Trophoblast cell (in vitro differentiated cells and primary cell): ENCODE data around the gene MTMR3.

Source experiments
- DNase-seq, 2 donors: peaks; one replicate each; pipeline ENCODE4 v3.0.0-alpha.2; 2016
- H2AFZ ChIP-seq: 2 replicates; pipeline ENCODE4 v1.6.1; 2013; ENCODE audit warnings: low read length, moderate library complexity, mild to moderate bottlenecking; ENCODE audit not compliant: insufficient read depth, poor library complexity
- H2AK5ac ChIP-seq: 2 replicates; pipeline ENCODE4 v1.6.1; 2013; ENCODE audit warnings: mild to moderate bottlenecking, low read length
- H2BK120ac ChIP-seq: 2 replicates; pipeline ENCODE4 v1.6.1; 2013; ENCODE audit warnings: low read length, mild to moderate bottlenecking, moderate library complexity; ENCODE audit not compliant: insufficient read depth, poor library complexity
- H2BK12ac ChIP-seq: 2 replicates; pipeline ENCODE4 v1.6.1; 2013; ENCODE audit warnings: mild to moderate bottlenecking, low read length, moderate library complexity
- H2BK5ac ChIP-seq: 2 replicates; pipeline ENCODE4 v1.6.1; 2013; ENCODE audit warnings: low read length, low read depth, moderate library complexity, mild to moderate bottlenecking; ENCODE audit not compliant: poor library complexity
- H3K14ac ChIP-seq: 2 replicates; pipeline ENCODE4 v1.6.1; 2013; ENCODE audit warnings: mild to moderate bottlenecking, low read length
- H3K18ac ChIP-seq: 2 replicates; pipeline ENCODE4 v1.6.1; 2013; ENCODE audit warnings: mild to moderate bottlenecking, low read length
- H3K23ac ChIP-seq: 2 replicates; pipeline ENCODE4 v1.6.1; 2013; ENCODE audit warnings: low read length
- H3K27ac ChIP-seq: 2 replicates; pipeline ENCODE4 v1.5.1; 2013; ENCODE audit warnings: low read depth, mild to moderate bottlenecking, inconsistent platforms, low read length, moderate library complexity
- H3K27me3 ChIP-seq: 2 replicates; pipeline ENCODE4 v1.6.1; 2013; ENCODE audit warnings: inconsistent platforms, mild to moderate bottlenecking, low read length, moderate library complexity; ENCODE audit not compliant: insufficient read depth
- H3K36me3 ChIP-seq, 2 experiments: 1 replicate in 1 of 2; 2 replicates in 1 of 2; pipeline ENCODE4 v1.6.1; 2013; ENCODE audit warnings: low read length in 2 of 2, mild to moderate bottlenecking in 2 of 2, moderate library complexity in 1 of 2; ENCODE audit not compliant: insufficient read depth in 2 of 2, control insufficient read depth in 1 of 2
- H3K4ac ChIP-seq: 2 replicates; pipeline ENCODE4 v1.6.1; 2013; ENCODE audit warnings: low read depth, mild to moderate bottlenecking, low read length, moderate library complexity
- H3K4me1 ChIP-seq, 2 experiments: 1 replicate in 1 of 2; 2 replicates in 1 of 2; pipeline ENCODE4 v1.6.1; 2013; ENCODE audit warnings: low read length in 2 of 2, mild to moderate bottlenecking in 2 of 2, moderate library complexity in 1 of 2; ENCODE audit not compliant: insufficient read depth in 2 of 2, control insufficient read depth in 1 of 2
- H3K4me2 ChIP-seq: 2 replicates; pipeline ENCODE4 v1.6.1; 2013; ENCODE audit warnings: inconsistent platforms, mild to moderate bottlenecking, low read length, moderate library complexity
- H3K4me3 ChIP-seq: 2 replicates; pipeline ENCODE4 v1.5.1; 2013; ENCODE audit warnings: mild to moderate bottlenecking, low read depth, low read length, inconsistent platforms
- H3K79me1 ChIP-seq: one replicate; pipeline ENCODE4 v1.6.1; 2013; ENCODE audit warnings: low read length
- H3K79me2 ChIP-seq: 2 replicates; pipeline ENCODE4 v1.6.1; 2013; ENCODE audit warnings: low read length, mild to moderate bottlenecking; ENCODE audit not compliant: control insufficient read depth, insufficient read depth, poor library complexity
- H3K9ac ChIP-seq: 2 replicates; pipeline ENCODE4 v1.6.1; 2013; ENCODE audit warnings: mild to moderate bottlenecking, low read length
- H3K9me3 ChIP-seq: 2 replicates; pipeline ENCODE4 v1.6.1; 2013; ENCODE audit warnings: low read depth, mild to moderate bottlenecking, control low read depth, inconsistent platforms, low read length; ENCODE audit not compliant: insufficient read depth
- H4K12ac ChIP-seq: 2 replicates; pipeline ENCODE4 v1.6.1; 2013; ENCODE audit warnings: low read depth, mild to moderate bottlenecking, low read length, moderate library complexity
- H4K8ac ChIP-seq: 2 replicates; pipeline ENCODE4 v1.6.1; 2013; ENCODE audit warnings: low read depth, mild to moderate bottlenecking, low read length, moderate library complexity
- H4K91ac ChIP-seq: one replicate; pipeline ENCODE4 v1.6.1; 2013; ENCODE audit warnings: low read depth, mild to moderate bottlenecking, low read length, moderate library complexity
- WGBS: extraction: QIAGEN DNeasy Blood & Tissue Kit; methylation state at CpG from one replicate; pipeline ENCODE4 v1.1.7; 2013; ENCODE audit warnings: missing lambda C conversion rate; ENCODE audit not compliant: insufficient read length, insufficient coverage; ENCODE audit errors: extremely low coverage; 5-methylcytosine and 5-hydroxymethylcytosine counted together

The MTMR3 gene

DNA sequence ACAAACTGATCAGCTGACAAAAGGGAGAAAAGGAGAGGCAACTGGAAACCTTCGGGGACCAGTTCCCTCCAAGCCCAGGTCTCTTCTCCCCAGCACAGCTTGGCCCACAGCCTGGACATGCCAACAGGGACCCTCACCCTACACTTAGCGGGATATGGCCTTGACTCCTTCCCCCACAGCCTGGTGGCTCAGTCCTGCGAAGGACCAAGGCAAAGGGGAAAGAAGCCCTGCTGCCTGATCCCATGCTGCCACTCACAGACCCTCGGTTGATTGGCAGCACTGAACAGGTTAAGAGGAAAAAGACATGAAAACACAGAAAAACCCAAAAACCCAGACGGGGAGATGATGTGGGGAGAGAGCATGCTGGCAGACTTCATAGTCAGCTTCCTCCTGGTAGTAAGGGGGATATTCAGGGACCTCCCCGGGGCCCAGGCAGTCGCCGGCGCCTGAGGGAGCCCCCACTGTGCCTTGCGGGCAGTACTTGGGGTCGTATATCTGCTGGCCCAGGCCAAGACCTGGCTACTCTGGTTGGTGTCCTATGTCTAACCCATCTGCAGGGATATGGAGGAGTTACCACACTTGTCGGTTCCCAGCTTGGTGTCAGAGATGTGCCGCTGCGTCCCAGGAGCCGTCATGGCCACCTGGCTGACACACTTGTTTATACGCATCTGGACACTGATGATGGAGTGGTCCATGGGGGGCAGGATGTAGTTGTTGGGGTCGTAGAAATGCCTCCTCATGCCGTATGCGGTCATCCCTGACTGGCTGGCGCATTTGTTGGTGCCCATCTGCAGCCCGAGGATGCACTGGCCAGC is 163.1 kb downstream of the MTMR3 start:
- no peak for DNase-seq
- no peak overlapping the region for H2BK120ac ChIP-seq
- no peak overlapping the region for H2AK5ac ChIP-seq
- peaks cover 0 to 2% of the 10 kb centered on the region in 2 experiments for H3K4me1 ChIP-seq
- H3K27ac ChIP-seq, result no peak overlapping the region
- WGBS, result no CpG with 5 or more reads among the region's 21 CpGs
- H4K8ac ChIP-seq, result no peak overlapping the region
- peaks cover 1% of the 10 kb centered on the region for H3K9me3 ChIP-seq
- no peaks in the 10 kb centered on the region for H3K27me3 ChIP-seq
- no peak overlapping the region for H3K4me2 ChIP-seq
- H3K79me2 ChIP-seq, result no peaks in the 10 kb centered on the region
- no peaks in the 10 kb centered on the region for H3K36me3 ChIP-seq
- H3K9ac ChIP-seq, result no peak overlapping the region
- no peak overlapping the region for H3K4ac ChIP-seq
- H3K4me3 ChIP-seq, result no peak overlapping the region
- no peak overlapping the region for H3K18ac ChIP-seq
- no peak overlapping the region for H2AFZ ChIP-seq
- no peak overlapping the region for H4K91ac ChIP-seq
- no peaks in the 10 kb centered on the region for H3K79me1 ChIP-seq
- no peak overlapping the region for H3K14ac ChIP-seq
- H2BK5ac ChIP-seq, result no peak overlapping the region
- H4K12ac ChIP-seq, result no peak overlapping the region
- H2BK12ac ChIP-seq, result no peak overlapping the region
- no peak overlapping the region for H3K23ac ChIP-seq

DNA sequence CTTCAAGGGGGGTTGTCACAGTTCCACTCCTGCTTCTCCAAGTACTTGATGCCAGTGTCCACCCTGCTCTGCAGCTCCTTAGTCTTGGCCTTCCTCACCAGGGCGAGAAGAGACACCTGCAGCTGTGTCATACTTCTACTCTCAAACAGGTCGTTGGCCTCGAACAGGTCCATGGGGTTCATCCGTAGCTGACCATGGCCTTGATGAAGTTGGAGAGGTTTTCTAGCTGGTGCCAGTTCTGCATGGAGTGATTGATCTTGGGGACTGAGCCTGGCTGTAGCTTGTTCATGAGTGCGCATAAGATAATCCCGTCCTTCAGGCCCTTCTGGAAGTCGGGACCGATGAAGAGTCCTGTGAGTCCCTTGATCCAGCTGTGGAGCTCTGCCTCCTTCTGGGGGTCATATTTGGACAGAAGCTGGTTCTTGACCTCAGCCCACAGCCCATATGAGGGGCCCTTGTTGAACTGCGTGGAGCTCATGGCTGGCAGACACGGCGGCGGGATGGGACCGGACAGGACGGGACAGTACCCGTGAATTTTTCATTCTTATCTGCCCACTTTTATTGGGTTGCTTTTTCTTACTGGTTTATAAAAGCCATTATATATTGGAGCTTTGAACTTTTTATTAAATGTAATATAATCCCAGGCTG is 163.9 kb downstream of the MTMR3 start:
- no peak for DNase-seq
- Histone ChIP-seq H3K4ac (no peak overlapping the region), H3K79me2 (no peaks in the 10 kb centered on the region), H2BK120ac (no peak overlapping the region), H3K4me3 (no peak overlapping the region), H3K4me1 (peaks cover 0 to 2% of the 10 kb centered on the region in 2 experiments), H4K91ac (no peak overlapping the region), H2AK5ac (no peak overlapping the region), H3K4me2 (no peak overlapping the region), H3K9ac (no peak overlapping the region), H3K9me3 (peaks cover 1% of the 10 kb centered on the region), H2BK5ac (no peak overlapping the region), H3K36me3 (no peaks in the 10 kb centered on the region), H2BK12ac (no peak overlapping the region), H3K18ac (no peak overlapping the region), H3K79me1 (no peaks in the 10 kb centered on the region), H2AFZ (no peak overlapping the region), H3K27me3 (no peaks in the 10 kb centered on the region), H3K27ac (no peak overlapping the region), H4K12ac (no peak overlapping the region), H4K8ac (no peak overlapping the region), H3K14ac (no peak overlapping the region), H3K23ac (no peak overlapping the region)
- WGBS, result no CpG with 5 or more reads among the region's 15 CpGs

DNA sequence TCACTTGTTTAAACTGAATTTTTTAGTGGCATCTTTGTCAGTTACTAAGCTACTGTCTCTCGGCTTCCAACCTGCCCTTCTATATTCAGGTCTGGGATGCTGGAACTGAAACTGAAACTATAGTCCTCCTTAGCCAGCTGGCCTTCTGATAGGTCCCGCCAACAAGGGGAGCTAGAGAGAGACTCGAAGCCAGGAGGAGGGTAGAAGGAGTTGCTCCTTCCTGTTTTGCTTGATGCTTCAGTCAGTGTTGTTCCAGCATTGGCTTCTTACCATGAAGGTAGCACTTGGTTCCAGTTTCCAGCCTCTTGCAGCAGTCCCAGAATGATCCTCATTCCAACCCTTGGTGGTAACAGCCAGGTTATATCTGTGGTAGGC is 164.4 kb downstream of the MTMR3 start:
- H2AK5ac ChIP-seq, result no peak overlapping the region
- H3K4me2 ChIP-seq, result no peak overlapping the region
- H3K23ac ChIP-seq, result no peak overlapping the region
- H3K36me3 ChIP-seq, result no peaks in the 10 kb centered on the region
- H2AFZ ChIP-seq, result no peak overlapping the region
- H3K4me3 ChIP-seq, result no peak overlapping the region
- H3K79me1 ChIP-seq, result no peaks in the 10 kb centered on the region
- no peak overlapping the region for H2BK12ac ChIP-seq
- H3K79me2 ChIP-seq, result no peaks in the 10 kb centered on the region
- H4K91ac ChIP-seq, result no peak overlapping the region
- no peak overlapping the region for H3K18ac ChIP-seq
- no peak overlapping the region for H4K8ac ChIP-seq
- H4K12ac ChIP-seq, result no peak overlapping the region
- no CpG with 5 or more reads among the region's 3 CpGs for WGBS
- peaks cover 0 to 2% of the 10 kb centered on the region in 2 experiments for H3K4me1 ChIP-seq
- H3K14ac ChIP-seq, result no peak overlapping the region
- no peak for DNase-seq
- no peak overlapping the region for H3K9ac ChIP-seq
- no peaks in the 10 kb centered on the region for H3K27me3 ChIP-seq
- no peak overlapping the region for H2BK5ac ChIP-seq
- H3K9me3 ChIP-seq, result peaks cover 1% of the 10 kb centered on the region
- H3K4ac ChIP-seq, result no peak overlapping the region
- H2BK120ac ChIP-seq, result no peak overlapping the region
- H3K27ac ChIP-seq, result no peak overlapping the region

DNA sequence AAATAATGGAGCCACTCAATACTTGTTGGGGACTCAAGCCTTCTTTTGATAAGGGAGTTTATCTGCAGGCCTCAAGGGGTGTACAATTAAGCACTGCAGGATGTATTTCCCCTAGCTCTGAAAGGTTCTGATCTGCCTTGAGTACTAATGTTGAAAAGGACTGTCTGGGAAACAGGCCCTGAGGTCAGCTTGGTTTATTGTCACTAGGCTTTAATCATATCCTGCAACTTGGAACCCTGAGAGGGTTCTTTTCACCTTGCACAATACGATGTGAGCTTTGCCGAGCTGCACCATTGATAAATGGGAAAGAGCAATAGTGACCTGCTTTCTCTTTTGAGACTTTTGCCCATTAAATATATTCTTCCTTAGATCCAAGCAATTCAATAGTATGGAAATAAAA is 165.7 kb downstream of the MTMR3 start:
- H3K79me2 ChIP-seq, result no peaks in the 10 kb centered on the region
- DNase-seq, result no peak
- H3K23ac ChIP-seq, result no peak overlapping the region
- no peaks in the 10 kb centered on the region for H3K36me3 ChIP-seq
- H2AFZ ChIP-seq, result no peak overlapping the region
- H3K9ac ChIP-seq, result no peak overlapping the region
- no peak overlapping the region for H2BK5ac ChIP-seq
- no peak overlapping the region for H3K4me2 ChIP-seq
- no peak overlapping the region for H4K8ac ChIP-seq
- H3K4me1 ChIP-seq, result peaks cover 0 to 2% of the 10 kb centered on the region in 2 experiments
- no peak overlapping the region for H2BK12ac ChIP-seq
- H2BK120ac ChIP-seq, result no peak overlapping the region
- H3K79me1 ChIP-seq, result no peaks in the 10 kb centered on the region
- no peak overlapping the region for H3K14ac ChIP-seq
- H2AK5ac ChIP-seq, result no peak overlapping the region
- no peak overlapping the region for H4K12ac ChIP-seq
- no peak overlapping the region for H3K4ac ChIP-seq
- no peak overlapping the region for H3K18ac ChIP-seq
- no peak overlapping the region for H4K91ac ChIP-seq
- no peak overlapping the region for H3K4me3 ChIP-seq
- peaks cover 1% of the 10 kb centered on the region for H3K9me3 ChIP-seq
- no CpG with 5 or more reads among the region's 2 CpGs for WGBS
- H3K27me3 ChIP-seq, result no peaks in the 10 kb centered on the region
- no peak overlapping the region for H3K27ac ChIP-seq
